ENCODE measurements around the gene MCTP1. TPM values are rescaled to one million over a fixed set of nuclear protein-coding genes. Genes with fewer than 3 reads are reported as not detected.

Gene MCTP1
- total RNA-seq, 1 experiment from 2014 or later, result 0.44 TPM

DNA sequence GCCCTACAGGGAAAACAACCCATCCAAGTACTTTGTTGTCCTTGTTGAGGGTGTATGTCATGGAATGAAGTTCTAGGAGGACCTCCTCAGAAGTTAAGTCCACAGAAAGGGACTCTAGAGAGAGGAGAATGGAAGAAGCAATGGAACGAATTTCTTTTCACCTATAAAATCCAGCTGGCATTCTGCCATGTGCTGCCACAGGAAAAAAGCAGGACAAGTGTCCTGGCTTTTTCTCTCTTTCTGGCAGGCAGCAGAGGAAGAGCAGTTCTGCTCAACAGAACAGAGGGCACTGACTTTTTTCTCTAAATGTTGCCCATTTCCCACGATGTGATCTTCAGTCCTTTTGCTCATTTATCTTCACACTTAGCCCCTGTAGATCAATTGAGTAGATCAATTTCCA is 240.8 kb downstream of the MCTP1 start:
- CTCF ChIA-PET, result no interaction called here
- no peaks in the 10 kb centered on the region for H3K79me2 ChIP-seq (ENCODE audit: insufficient read depth, low read length)
- TF ChIP-seq JUND (IDR thresholded peaks at IDR 0.05) (no peak), FOSL1 (IDR thresholded peaks at IDR 0.05; ENCODE audit: low read depth) (no peak)
- no peak overlapping the region for H3K4me2 ChIP-seq (ENCODE audit: low read length)
- no TSS peak for BruUV-seq (replicated peaks)
- DNase-seq (ENCODE audit: low read depth, low spot score), result no peak
- H3K27me3 ChIP-seq (ENCODE audit: insufficient read depth, low read length), result no peaks in the 10 kb centered on the region
- H4K20me1 ChIP-seq (ENCODE audit: insufficient read depth), result no peaks in the 10 kb centered on the region
- RAD21 ChIA-PET (ENCODE audit: low non-redundant PET in 1 of 2, low total read pairs in 2 of 2, uncharacterized antibody in 2 of 2, unreplicated experiment in 2 of 2), result no interaction called here
- H3K9me3 ChIP-seq (ENCODE audit: control insufficient read depth in 1 of 2, insufficient read depth in 1 of 2, low read depth in 1 of 2, low read length in 2 of 2), result no peaks in the 10 kb centered on the region
- no peaks in the 10 kb centered on the region for H3K9me2 ChIP-seq (ENCODE audit: insufficient read depth)
- no peak overlapping the region for H2AFZ ChIP-seq (ENCODE audit: low read depth, low read length, poor library complexity, severe bottlenecking)
- no peak for ATAC-seq
- H3K9ac ChIP-seq (ENCODE audit: low read length), result no peak overlapping the region
- H3K36me3 ChIP-seq (ENCODE audit: control insufficient read depth in 1 of 2, insufficient read depth in 2 of 2, low read length in 2 of 2), result no peaks in the 10 kb centered on the region
- intact Hi-C loops (cut with micrococcal nuclease), result no loop called here
- no peak overlapping the region for H3K27ac ChIP-seq (ENCODE audit: low read depth, low read length)
- H3K4me3 ChIP-seq (replicated peaks in 1 of 2; ENCODE audit: low read depth in 1 of 2, low read length in 2 of 2), result no peak overlapping the region
- POLR2A ChIA-PET, result no interaction called here
- no peaks in the 10 kb centered on the region for H3K4me1 ChIP-seq (ENCODE audit: control insufficient read depth in 1 of 2, insufficient read depth in 2 of 2, low read length in 2 of 2)

DNA sequence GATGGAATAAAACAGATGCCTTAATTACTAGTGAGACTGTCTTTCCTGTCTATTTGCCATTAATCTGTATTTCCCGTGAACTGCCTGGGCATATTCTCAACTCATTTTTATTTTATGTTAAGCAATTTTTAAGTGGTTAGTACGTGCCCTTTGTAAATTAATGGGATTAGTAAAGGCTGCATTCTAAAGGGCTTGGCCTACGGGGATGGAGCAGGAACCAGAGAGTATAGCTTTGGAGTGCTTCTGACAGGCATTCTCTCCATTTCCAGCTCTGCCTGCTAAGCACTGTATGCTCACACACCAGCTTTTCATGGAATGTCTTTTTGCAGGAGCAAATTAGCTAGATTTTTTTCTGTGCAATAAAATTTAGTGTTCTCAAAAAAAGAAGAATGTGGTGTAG is 241.2 kb downstream of the MCTP1 start:
- no peaks in the 10 kb centered on the region for H3K36me3 ChIP-seq (ENCODE audit: control insufficient read depth in 1 of 2, insufficient read depth in 2 of 2, low read length in 2 of 2)
- H3K9me2 ChIP-seq (ENCODE audit: insufficient read depth), result no peaks in the 10 kb centered on the region
- H3K4me2 ChIP-seq (ENCODE audit: low read length), result no peak overlapping the region
- ATAC-seq (no peak), DNase-seq (ENCODE audit: low read depth, low spot score) (no peak)
- BruUV-seq (replicated peaks), result no TSS peak
- H3K9me3 ChIP-seq (ENCODE audit: control insufficient read depth in 1 of 2, insufficient read depth in 1 of 2, low read depth in 1 of 2, low read length in 2 of 2), result no peaks in the 10 kb centered on the region
- H3K4me1 ChIP-seq (ENCODE audit: control insufficient read depth in 1 of 2, insufficient read depth in 2 of 2, low read length in 2 of 2), result no peaks in the 10 kb centered on the region
- no peaks in the 10 kb centered on the region for H4K20me1 ChIP-seq (ENCODE audit: insufficient read depth)
- H3K79me2 ChIP-seq (ENCODE audit: insufficient read depth, low read length), result no peaks in the 10 kb centered on the region
- TF ChIP-seq CEBPB (IDR thresholded peaks at IDR 0.05; ENCODE audit: low read depth), result no peak
- no peak for TF ChIP-seq ZNF274 (IDR thresholded peaks at IDR 0.05; ENCODE audit: low read depth, low read length)
- TF ChIP-seq, protein P1, sequence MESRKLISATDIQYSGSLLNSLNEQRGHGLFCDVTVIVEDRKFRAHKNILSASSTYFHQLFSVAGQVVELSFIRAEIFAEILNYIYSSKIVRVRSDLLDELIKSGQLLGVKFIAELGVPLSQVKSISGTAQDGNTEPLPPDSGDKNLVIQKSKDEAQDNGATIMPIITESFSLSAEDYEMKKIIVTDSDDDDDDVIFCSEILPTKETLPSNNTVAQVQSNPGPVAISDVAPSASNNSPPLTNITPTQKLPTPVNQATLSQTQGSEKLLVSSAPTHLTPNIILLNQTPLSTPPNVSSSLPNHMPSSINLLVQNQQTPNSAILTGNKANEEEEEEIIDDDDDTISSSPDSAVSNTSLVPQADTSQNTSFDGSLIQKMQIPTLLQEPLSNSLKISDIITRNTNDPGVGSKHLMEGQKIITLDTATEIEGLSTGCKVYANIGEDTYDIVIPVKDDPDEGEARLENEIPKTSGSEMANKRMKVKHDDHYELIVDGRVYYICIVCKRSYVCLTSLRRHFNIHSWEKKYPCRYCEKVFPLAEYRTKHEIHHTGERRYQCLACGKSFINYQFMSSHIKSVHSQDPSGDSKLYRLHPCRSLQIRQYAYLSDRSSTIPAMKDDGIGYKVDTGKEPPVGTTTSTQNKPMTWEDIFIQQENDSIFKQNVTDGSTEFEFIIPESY (IDR thresholded peaks at IDR 0.05; ENCODE audit: extremely low read depth, insufficient replicate concordance, low read length), result no peak
- no peak for TF ChIP-seq SIN3A (IDR thresholded peaks at IDR 0.05; ENCODE audit: low read depth)
- no peak for TF ChIP-seq SRF (IDR thresholded peaks at IDR 0.05; ENCODE audit: low read depth)
- ChIA-PET POLR2A (no interaction called here), RAD21 (ENCODE audit: low non-redundant PET in 1 of 2, low total read pairs in 2 of 2, uncharacterized antibody in 2 of 2, unreplicated experiment in 2 of 2) (no interaction called here), CTCF (no interaction called here)
- no peak overlapping the region for H2AFZ ChIP-seq (ENCODE audit: low read depth, low read length, poor library complexity, severe bottlenecking)
- no peaks in the 10 kb centered on the region for H3K27me3 ChIP-seq (ENCODE audit: insufficient read depth, low read length)
- intact Hi-C loops (cut with micrococcal nuclease), result no loop called here
- H3K4me3 ChIP-seq (replicated peaks in 1 of 2; ENCODE audit: low read depth in 1 of 2, low read length in 2 of 2), result no peak overlapping the region
- H3K27ac ChIP-seq (ENCODE audit: low read depth, low read length), result no peak overlapping the region
- no peak overlapping the region for H3K9ac ChIP-seq (ENCODE audit: low read length)

All from HCT116 (cell line).